Right lobe of liver (tissue), 6 donors: Measurements from ENCODE around the gene MEAK7. TPM values are rescaled to one million over a fixed set of nuclear protein-coding genes. Genes with fewer than 3 reads are reported as not detected.
A peak's percentile ranks its signal among the peaks of the same experiment; 100 is the strongest.

Experiments used
- ATAC-seq, 4 donors: fragments of 200-7000 bp; cut with Tn5 transposase; one replicate each; pipeline ENCODE4 v1.9.1; 2020; ENCODE audit warnings: mild to moderate bottlenecking in 4 of 4, moderate library complexity in 4 of 4
- DNase-seq, 3 donors: peaks; one replicate each; pipeline ENCODE4 v3.0.0-alpha.2; 2020
- H3K27ac ChIP-seq, 3 donors: fragments of 200-600 bp; one replicate each; pipeline ENCODE4 v1.8.0; 2022
- H3K27me3 ChIP-seq, 2 donors: fragments of 200-600 bp; one replicate each; pipeline ENCODE4 v1.8.0; 2022
- H3K36me3 ChIP-seq, 4 donors: fragments of 200-600 bp; sonication (generic) in 1 of 4; one replicate each; pipeline versions ENCODE4 v1.5.1 to v1.8.0; 2017 to 2022; ENCODE audit warnings: control low read depth in 1 of 4
- H3K4me1 ChIP-seq, 4 donors: fragments of 200-600 bp; sonication (generic) in 1 of 4; one replicate each; pipeline versions ENCODE4 v1.5.1 to v1.8.0; 2017 to 2022; ENCODE audit warnings: control low read depth in 1 of 4
- H3K4me3 ChIP-seq, 3 donors: fragments of 200-600 bp; one replicate each; pipeline ENCODE4 v1.8.0; 2022
- H3K9me3 ChIP-seq, 4 donors: fragments of 200-600 bp; sonication (generic) in 1 of 4; one replicate each; pipeline versions ENCODE4 v1.5.1 to v1.8.0; 2017 to 2022; ENCODE audit warnings: control low read depth in 1 of 4
- CTCF ChIP-seq, 4 donors: fragments of 200-600 bp in 3 of 4; fragments of 450-650 bp in 1 of 4; IDR thresholded peaks; one replicate each; pipeline versions ENCODE4 v1.5.1 to v1.8.0; 2016 to 2022; ENCODE audit warnings: antibody characterized with exemption in 4 of 4, mild to moderate bottlenecking in 2 of 4
- POLR2A ChIP-seq: fragments of 450-650 bp; IDR thresholded peaks from one replicate; pipeline ENCODE4 v1.6.1; 2017; ENCODE audit warnings: antibody characterized with exemption, mild to moderate bottlenecking
- WGBS: methylation state at CpG from one replicate; pipeline ENCODE4 v1.1.6; 2018; ENCODE audit warnings: low coverage, low lambda C conversion rate; ENCODE audit not compliant: insufficient coverage; ENCODE audit errors: missing lambda C conversion rate; 5-methylcytosine and 5-hydroxymethylcytosine counted together
- intact Hi-C, 2 donors: fragments of 100-400 bp; cut with DNase I; formaldehyde crosslinking; loops; one replicate each; pipeline versions ENCODE4 v1.11.2 to v1.14.1; 2022
- total RNA-seq, 6 experiments: library from RNA; depleted of rRNA in 2 of 6; stranded (reverse); fragments of >200 nt in 2 of 6; fragmentation: NEBNext Ultra II Directional in 3 of 6; extraction: Animal tissue kit (Norgen Biotek cat#: 25700) in 3 of 6; gene quantifications; one replicate each; pipeline versions ENCODE4 v1.1.0 to v1.2.4, GENCODE V29; 2016 to 2023
- donor health status: DM: no; HTN: yes; CAD: no.
- donor health status: DM: no; HTN: no; CAD: no.
- donor health status: DM: no; HTN: no; CAD: no.
- donor health status: DM: no; HTN: yes; CAD: no.
- donor health status: DM: no; HTN: yes; CAD: no.

Gene MEAK7
- total RNA-seq, 6 experiments from 2014 or later, result 2.9 to 5.2 (median 3.4) TPM

- ATAC-seq (no peak), DNase-seq (no peak)
- Histone ChIP-seq H3K9me3 (no peaks in the 10 kb centered on the region), H3K4me1 (no peaks in the 10 kb centered on the region), H3K27me3 (no peaks in the 10 kb centered on the region), H3K36me3 (no peaks in the 10 kb centered on the region), H3K4me3 (no peak overlapping the region), H3K27ac (no peak overlapping the region)
- WGBS, result 91% methylated on average over 10 of the region's 13 CpGs
- TF ChIP-seq POLR2A (no peak), CTCF (IDR thresholded peaks at IDR 0.05) (no peak)
- intact Hi-C loops, result no loop called here
Observed at GRCh38 chr16:84498859-84499620, 5.4 kb downstream of the MEAK7 start.

- no peak overlapping the region for H3K27ac ChIP-seq
- DNase-seq, result peak in 1 of 3 donors; percentile 9
- no peaks in the 10 kb centered on the region for H3K27me3 ChIP-seq
- no peak for ATAC-seq
- no peaks in the 10 kb centered on the region for H3K4me1 ChIP-seq
- intact Hi-C loops, result no loop called here
- H3K36me3 ChIP-seq, result no peaks in the 10 kb centered on the region
- 100% methylated on average over 2 of the region's 2 CpGs for WGBS
- TF ChIP-seq CTCF (IDR thresholded peaks at IDR 0.05) (no peak), POLR2A (no peak)
- H3K4me3 ChIP-seq, result no peak overlapping the region
- no peaks in the 10 kb centered on the region for H3K9me3 ChIP-seq
Observed at GRCh38 chr16:84498223-84498610, 6.2 kb downstream of the MEAK7 start.

- Histone ChIP-seq H3K4me3 (no peak overlapping the region), H3K27ac (no peak overlapping the region), H3K27me3 (no peaks in the 10 kb centered on the region), H3K4me1 (no peaks in the 10 kb centered on the region), H3K36me3 (no peaks in the 10 kb centered on the region), H3K9me3 (no peaks in the 10 kb centered on the region)
- intact Hi-C loops, result no loop called here
- DNase-seq, result peak in 1 of 3 donors; percentile 24
- no peak for ATAC-seq
- no peak for TF ChIP-seq CTCF (IDR thresholded peaks at IDR 0.05)
- no peak for TF ChIP-seq POLR2A
- 81% methylated on average over 17 of the region's 18 CpGs for WGBS
Observed at GRCh38 chr16:84497418-84498222, 6.8 kb downstream of the MEAK7 start.

- Histone ChIP-seq H3K4me1 (no peaks in the 10 kb centered on the region), H3K9me3 (no peaks in the 10 kb centered on the region), H3K36me3 (no peaks in the 10 kb centered on the region), H3K4me3 (no peak overlapping the region), H3K27me3 (no peaks in the 10 kb centered on the region), H3K27ac (no peak overlapping the region)
- WGBS, result 96% methylated on average over 3 of the region's 3 CpGs
- DNase-seq, result peak in 1 of 3 donors; percentile 20
- no peak for ATAC-seq
- intact Hi-C loops, result no loop called here
- no peak for TF ChIP-seq POLR2A
- no peak for TF ChIP-seq CTCF (IDR thresholded peaks at IDR 0.05)
Observed at GRCh38 chr16:84496991-84497390, 7.5 kb downstream of the MEAK7 start.
